Upper lobe of right lung (tissue), 1 donor: ENCODE measurements around the gene ATP6V1C2. TPM values are rescaled to one million over a fixed set of nuclear protein-coding genes. Genes with fewer than 3 reads are reported as not detected.
A peak's percentile ranks its signal among the peaks of the same experiment; 100 is the strongest.

ENCODE experiments used
- ATAC-seq: fragments of 200-7000 bp; cut with Tn5 transposase; one replicate; pipeline ENCODE4 v1.9.1; 2020; ENCODE audit warnings: mild to moderate bottlenecking, moderate library complexity
- DNase-seq: peaks from one replicate; pipeline ENCODE4 v3.0.0-alpha.2; 2020
- H3K27ac ChIP-seq: fragments of 200-600 bp; one replicate; pipeline ENCODE4 v1.8.0; 2022
- H3K27me3 ChIP-seq: fragments of 200-600 bp; one replicate; pipeline ENCODE4 v1.8.0; 2022; ENCODE audit warnings: mild to moderate bottlenecking
- H3K36me3 ChIP-seq: fragments of 200-600 bp; one replicate; pipeline ENCODE4 v1.8.0; 2022
- H3K4me1 ChIP-seq: fragments of 200-600 bp; one replicate; pipeline ENCODE4 v1.8.0; 2022
- H3K4me3 ChIP-seq: fragments of 200-600 bp; one replicate; pipeline ENCODE4 v1.8.0; 2022; ENCODE audit warnings: mild to moderate bottlenecking
- H3K9me3 ChIP-seq: fragments of 200-600 bp; one replicate; pipeline ENCODE4 v1.8.0; 2022
- intact Hi-C: fragments of 100-400 bp; cut with DNase I; formaldehyde crosslinking; loops from one replicate; pipeline ENCODE4 v1.11.0; 2022
- total RNA-seq: library from RNA; stranded (reverse); fragmentation: NEBNext Ultra II Directional; extraction: Animal tissue kit (Norgen Biotek cat#: 25700); gene quantifications from one replicate; pipeline ENCODE4 v1.2.1, GENCODE V29; 2021
- TF ChIP-seq, protein P1 (sequence below): fragments of 200-600 bp; IDR thresholded peaks from one replicate; pipeline ENCODE4 v1.8.0; 2022; ENCODE audit warnings: antibody characterized with exemption
- donor health status: DM: no; HTN: yes; CAD: no; lungs with severe emphysema.

The ATP6V1C2 gene
- total RNA-seq, 1 donor from 2014 or later = not detected

- H3K27ac ChIP-seq = no peak overlapping the region
- intact Hi-C loops = no loop called here
- no peaks in the 10 kb centered on the region for H3K4me1 ChIP-seq
- no peak for ATAC-seq
- TF ChIP-seq, protein P1, sequence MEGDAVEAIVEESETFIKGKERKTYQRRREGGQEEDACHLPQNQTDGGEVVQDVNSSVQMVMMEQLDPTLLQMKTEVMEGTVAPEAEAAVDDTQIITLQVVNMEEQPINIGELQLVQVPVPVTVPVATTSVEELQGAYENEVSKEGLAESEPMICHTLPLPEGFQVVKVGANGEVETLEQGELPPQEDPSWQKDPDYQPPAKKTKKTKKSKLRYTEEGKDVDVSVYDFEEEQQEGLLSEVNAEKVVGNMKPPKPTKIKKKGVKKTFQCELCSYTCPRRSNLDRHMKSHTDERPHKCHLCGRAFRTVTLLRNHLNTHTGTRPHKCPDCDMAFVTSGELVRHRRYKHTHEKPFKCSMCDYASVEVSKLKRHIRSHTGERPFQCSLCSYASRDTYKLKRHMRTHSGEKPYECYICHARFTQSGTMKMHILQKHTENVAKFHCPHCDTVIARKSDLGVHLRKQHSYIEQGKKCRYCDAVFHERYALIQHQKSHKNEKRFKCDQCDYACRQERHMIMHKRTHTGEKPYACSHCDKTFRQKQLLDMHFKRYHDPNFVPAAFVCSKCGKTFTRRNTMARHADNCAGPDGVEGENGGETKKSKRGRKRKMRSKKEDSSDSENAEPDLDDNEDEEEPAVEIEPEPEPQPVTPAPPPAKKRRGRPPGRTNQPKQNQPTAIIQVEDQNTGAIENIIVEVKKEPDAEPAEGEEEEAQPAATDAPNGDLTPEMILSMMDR = no peak
- H3K27me3 ChIP-seq = peaks cover 4% of the 10 kb centered on the region
- H3K9me3 ChIP-seq = no peaks in the 10 kb centered on the region
- DNase-seq = no peak
- no peak overlapping the region for H3K4me3 ChIP-seq
- H3K36me3 ChIP-seq = no peaks in the 10 kb centered on the region
These were observed 15.4 kb upstream of the ATP6V1C2 start for GRCh38 chr2:10706033-10706432.

DNA sequence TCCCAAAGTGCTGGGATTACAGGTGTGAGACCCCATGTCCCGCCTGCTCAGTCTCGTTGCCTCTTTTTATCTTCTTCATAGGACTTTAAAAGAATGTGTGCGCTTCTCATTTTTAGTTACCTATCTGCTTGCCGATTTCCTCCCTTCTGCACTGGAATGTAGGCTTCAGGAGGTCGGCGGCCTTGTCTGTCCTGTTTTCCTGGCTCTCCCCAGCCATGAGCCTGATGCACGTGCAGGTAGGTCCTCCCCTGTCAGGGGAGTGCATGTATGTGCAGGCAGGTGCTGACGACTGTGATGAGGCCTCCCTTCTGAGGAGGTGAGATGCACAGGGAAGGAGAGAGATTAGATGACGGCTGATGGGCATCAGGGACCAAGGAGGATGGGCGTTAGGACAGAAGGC, 13.6 kb upstream of the ATP6V1C2 start:
- intact Hi-C loops = no loop called here
- Histone ChIP-seq H3K4me3 (no peak overlapping the region), H3K36me3 (no peaks in the 10 kb centered on the region), H3K27me3 (peaks cover 4% of the 10 kb centered on the region), H3K9me3 (no peaks in the 10 kb centered on the region), H3K4me1 (no peaks in the 10 kb centered on the region), H3K27ac (no peak overlapping the region)
- ATAC-seq (no peak), DNase-seq (no peak)
- TF ChIP-seq, protein P1 = no peak

GRCh38 chr2:10709290-10709939, 12.0 kb upstream of the ATP6V1C2 start:
- H3K27me3 ChIP-seq = peaks cover 4% of the 10 kb centered on the region
- TF ChIP-seq, protein P1 = no peak
- H3K4me3 ChIP-seq = no peak overlapping the region
- DNase-seq (no peak), ATAC-seq (peak; percentile 44)
- H3K27ac ChIP-seq = no peak overlapping the region
- H3K36me3 ChIP-seq = no peaks in the 10 kb centered on the region
- no peaks in the 10 kb centered on the region for H3K9me3 ChIP-seq
- H3K4me1 ChIP-seq = no peaks in the 10 kb centered on the region
- intact Hi-C loops = no loop called here

GRCh38 chr2:10712185-10712809, 9.1 kb upstream of the ATP6V1C2 start:
- TF ChIP-seq, protein P1 = no peak
- Histone ChIP-seq H3K27ac (no peak overlapping the region), H3K27me3 (peaks cover 4% of the 10 kb centered on the region), H3K4me1 (no peaks in the 10 kb centered on the region), H3K36me3 (no peaks in the 10 kb centered on the region), H3K4me3 (no peak overlapping the region), H3K9me3 (no peaks in the 10 kb centered on the region)
- no peak for ATAC-seq
- intact Hi-C loops = no loop called here
- DNase-seq = no peak

GRCh38 chr2:10716581-10716980, 4.8 kb upstream of the ATP6V1C2 start:
- H3K27ac ChIP-seq = no peak overlapping the region

More at GRCh38 chr2:10716581-10716980, 4.8 kb upstream of the ATP6V1C2 start:
- no peak for DNase-seq
- H3K4me1 ChIP-seq = no peaks in the 10 kb centered on the region
- H3K4me3 ChIP-seq = no peak overlapping the region
- no peaks in the 10 kb centered on the region for H3K9me3 ChIP-seq
- ATAC-seq = peak; percentile 20
- TF ChIP-seq, protein P1 = no peak
- H3K36me3 ChIP-seq = no peaks in the 10 kb centered on the region
- intact Hi-C loops = no loop called here
- H3K27me3 ChIP-seq = peaks cover 15% of the 10 kb centered on the region
